ENCODE results near the gene B4GALT1.

The B4GALT1 gene

GRCh38 chr9:33167084-33167971, at the start of gene B4GALT1:
Gene B4GALT1 (minus strand): TSS chr9:33167336. CDS start chr9:33167169, 167 bp downstream.
- DNase-seq: peak; percentile 77

GRCh38 chr9:33211695-33212393, 44.7 kb upstream of the B4GALT1 start:
- DNase-seq: no peak

GRCh38 chr9:33210006-33210715, 43.0 kb upstream of the B4GALT1 start:
- DNase-seq: no peak

GRCh38 chr9:33209394-33209793, 42.3 kb upstream of the B4GALT1 start:
- no peak for DNase-seq

GRCh38 chr9:33202552-33203201, 35.5 kb upstream of the B4GALT1 start:
- DNase-seq: no peak

GRCh38 chr9:33202018-33202417, 34.9 kb upstream of the B4GALT1 start:
- no peak for DNase-seq

- no peak for DNase-seq
These were observed 31.0 kb upstream of the B4GALT1 start for GRCh38 chr9:33198165-33198564.

GRCh38 chr9:33197279-33198152, 30.4 kb upstream of the B4GALT1 start:
- DNase-seq: no peak

- DNase-seq: no peak
These were observed 29.6 kb upstream of the B4GALT1 start for GRCh38 chr9:33196736-33197135.

- DNase-seq: no peak
These were observed 26.7 kb upstream of the B4GALT1 start for GRCh38 chr9:33193818-33194217.

- DNase-seq: no peak
These were observed 25.5 kb upstream of the B4GALT1 start for GRCh38 chr9:33192493-33193255.

- no peak for DNase-seq
These were observed 23.0 kb upstream of the B4GALT1 start for GRCh38 chr9:33190021-33190705.

GRCh38 chr9:33189331-33189791, 22.2 kb upstream of the B4GALT1 start:
- peak; percentile 63 for DNase-seq

- peak; percentile 12 for DNase-seq
These were observed 21.6 kb upstream of the B4GALT1 start for GRCh38 chr9:33188711-33189110.

- peak; percentile 94 for DNase-seq
These were observed 20.5 kb upstream of the B4GALT1 start for GRCh38 chr9:33187519-33188218.

GRCh38 chr9:33186457-33187168, 19.5 kb upstream of the B4GALT1 start:
- no peak for DNase-seq

GRCh38 chr9:33185858-33186257, 18.7 kb upstream of the B4GALT1 start:
- no peak for DNase-seq

GRCh38 chr9:33185406-33185805, 18.3 kb upstream of the B4GALT1 start:
- no peak for DNase-seq

GRCh38 chr9:33184963-33185362, 17.8 kb upstream of the B4GALT1 start:
- no peak for DNase-seq
